PC-3 (cell line): ENCODE data around the gene LOXHD1.

Source experiments
- EZH2 ChIP-seq: fragments of 300-600 bp; sonication (generic); IDR thresholded peaks from one replicate; pipeline ENCODE4 v1.6.1; 2017; ENCODE audit warnings: antibody characterized with exemption, mild to moderate bottlenecking, low read length; ENCODE audit not compliant: unreplicated experiment
- TF ChIP-seq, protein P1 (sequence below): fragments of 300-600 bp; sonication (generic); conservative IDR thresholded peaks from 2 replicates; pipeline ENCODE4 v1.5.1; 2017; ENCODE audit warnings: antibody characterized with exemption, low read depth, mild to moderate bottlenecking, low read length

- TF ChIP-seq, protein P1, sequence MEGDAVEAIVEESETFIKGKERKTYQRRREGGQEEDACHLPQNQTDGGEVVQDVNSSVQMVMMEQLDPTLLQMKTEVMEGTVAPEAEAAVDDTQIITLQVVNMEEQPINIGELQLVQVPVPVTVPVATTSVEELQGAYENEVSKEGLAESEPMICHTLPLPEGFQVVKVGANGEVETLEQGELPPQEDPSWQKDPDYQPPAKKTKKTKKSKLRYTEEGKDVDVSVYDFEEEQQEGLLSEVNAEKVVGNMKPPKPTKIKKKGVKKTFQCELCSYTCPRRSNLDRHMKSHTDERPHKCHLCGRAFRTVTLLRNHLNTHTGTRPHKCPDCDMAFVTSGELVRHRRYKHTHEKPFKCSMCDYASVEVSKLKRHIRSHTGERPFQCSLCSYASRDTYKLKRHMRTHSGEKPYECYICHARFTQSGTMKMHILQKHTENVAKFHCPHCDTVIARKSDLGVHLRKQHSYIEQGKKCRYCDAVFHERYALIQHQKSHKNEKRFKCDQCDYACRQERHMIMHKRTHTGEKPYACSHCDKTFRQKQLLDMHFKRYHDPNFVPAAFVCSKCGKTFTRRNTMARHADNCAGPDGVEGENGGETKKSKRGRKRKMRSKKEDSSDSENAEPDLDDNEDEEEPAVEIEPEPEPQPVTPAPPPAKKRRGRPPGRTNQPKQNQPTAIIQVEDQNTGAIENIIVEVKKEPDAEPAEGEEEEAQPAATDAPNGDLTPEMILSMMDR: no peak
- no peak for TF ChIP-seq EZH2
Observed at GRCh38 chr18:46516555-46516954, 140.5 kb downstream of the LOXHD1 start.
